ENCODE results near the gene LINC01488.

- TF ChIP-seq, protein P1, sequence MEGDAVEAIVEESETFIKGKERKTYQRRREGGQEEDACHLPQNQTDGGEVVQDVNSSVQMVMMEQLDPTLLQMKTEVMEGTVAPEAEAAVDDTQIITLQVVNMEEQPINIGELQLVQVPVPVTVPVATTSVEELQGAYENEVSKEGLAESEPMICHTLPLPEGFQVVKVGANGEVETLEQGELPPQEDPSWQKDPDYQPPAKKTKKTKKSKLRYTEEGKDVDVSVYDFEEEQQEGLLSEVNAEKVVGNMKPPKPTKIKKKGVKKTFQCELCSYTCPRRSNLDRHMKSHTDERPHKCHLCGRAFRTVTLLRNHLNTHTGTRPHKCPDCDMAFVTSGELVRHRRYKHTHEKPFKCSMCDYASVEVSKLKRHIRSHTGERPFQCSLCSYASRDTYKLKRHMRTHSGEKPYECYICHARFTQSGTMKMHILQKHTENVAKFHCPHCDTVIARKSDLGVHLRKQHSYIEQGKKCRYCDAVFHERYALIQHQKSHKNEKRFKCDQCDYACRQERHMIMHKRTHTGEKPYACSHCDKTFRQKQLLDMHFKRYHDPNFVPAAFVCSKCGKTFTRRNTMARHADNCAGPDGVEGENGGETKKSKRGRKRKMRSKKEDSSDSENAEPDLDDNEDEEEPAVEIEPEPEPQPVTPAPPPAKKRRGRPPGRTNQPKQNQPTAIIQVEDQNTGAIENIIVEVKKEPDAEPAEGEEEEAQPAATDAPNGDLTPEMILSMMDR (IDR thresholded peaks at IDR 0.05), result no peak
- TF ChIP-seq ZBTB33 (IDR thresholded peaks at IDR 0.05; ENCODE audit: borderline replicate concordance, low read depth), result no peak
- TF ChIP-seq POLR2AphosphoS5 (IDR thresholded peaks at IDR 0.05; ENCODE audit: low read depth, low read length), result no peak
- TF ChIP-seq GABPA (IDR thresholded peaks at IDR 0.05; ENCODE audit: low read depth), result no peak
- no peak for TF ChIP-seq YY1 (IDR thresholded peaks at IDR 0.05; ENCODE audit: low read depth)
- no peak for TF ChIP-seq TAF1 (IDR thresholded peaks at IDR 0.05; ENCODE audit: borderline replicate concordance, low read depth, low read length)
- no peak for TF ChIP-seq EZH2phosphoT487 (IDR thresholded peaks at IDR 0.05; ENCODE audit: borderline replicate concordance, low read depth)
- no peak for TF ChIP-seq ELF1 (IDR thresholded peaks at IDR 0.05)
- no peak for TF ChIP-seq USF2 (IDR thresholded peaks at IDR 0.05; ENCODE audit: borderline replicate concordance, low read depth, low read length)
- TF ChIP-seq CHD2 (IDR thresholded peaks at IDR 0.05; ENCODE audit: low read length, partially characterized antibody), result no peak
Observed at GRCh38 chr11:69501891-69502860, 20.7 kb downstream of the LINC01488 start.
